ENCODE data around the gene ERAL1. TPM values are rescaled to one million over a fixed set of nuclear protein-coding genes. Genes with fewer than 3 reads are reported as not detected.

ERAL1 gene
- total and polyA plus RNA-seq, 2 of the 13 experiments (the other 11 are each of a cell fraction or from before 2014, with no cell fraction given): 46.9 to 72.2 TPM

DNA sequence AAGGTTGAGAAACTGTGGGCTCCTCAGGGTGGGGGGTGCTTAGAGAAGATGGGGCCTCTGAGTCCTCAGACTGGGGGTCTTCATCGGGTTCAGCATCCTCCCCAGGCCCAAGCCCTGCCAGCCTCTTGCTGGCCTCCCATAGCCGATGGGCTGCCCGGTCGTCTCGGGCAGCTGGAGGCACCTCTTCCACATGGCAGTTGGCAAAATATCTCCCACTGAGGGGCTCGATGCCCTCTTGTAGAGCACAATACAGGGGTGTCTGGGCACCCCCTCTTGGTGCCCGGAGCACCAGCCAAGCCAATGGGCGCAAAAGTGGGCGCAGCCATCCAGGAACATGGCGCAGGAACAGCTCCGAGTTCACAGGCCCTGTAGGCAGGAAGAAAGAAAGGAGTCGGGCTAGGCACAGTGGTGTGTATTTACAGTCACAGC lies 43.7 kb downstream of the ERAL1 start:
- in situ Hi-C loops (cut with HindIII; ENCODE audit: extremely low pct_ligation_motif_present, low pct_unique_long_range_greater_than_20kb) (loop anchor here (25.0 kb wide), 1 partner anchor 261 kb away; the partner anchor contains the start of gene BLTP2), intact Hi-C loops (cut with micrococcal nuclease; ENCODE audit: unreplicated experiment) (loop anchor here (5.0 kb wide), 1 partner anchor 136 kb away; no protein-coding TSS in a partner anchor)
- H3K27me3 ChIP-seq (ENCODE audit: control insufficient read depth in 1 of 2, insufficient read depth in 2 of 2, low read length in 2 of 2): no peaks in the 10 kb centered on the region; a peak in 1 of 5 replicates
- H3K9ac ChIP-seq (ENCODE audit: insufficient read depth, low read depth, low read length): no peak overlapping the region
- H3K4me2 ChIP-seq (ENCODE audit: low read depth, low read length): no peak overlapping the region
- 79% methylated on average over 8 of the region's 12 CpGs for WGBS (ENCODE audit: low lambda C conversion rate)
- TF ChIP-seq ASH2L (IDR thresholded peaks at IDR 0.05; ENCODE audit: insufficient read length, low read depth, low read length) (no peak), ELF4 (CRISPR knock-in tag; IDR thresholded peaks at IDR 0.05; ENCODE audit: borderline replicate concordance) (no peak), ZNF496 (CRISPR knock-in tag; IDR thresholded peaks at IDR 0.05; ENCODE audit: insufficient replicate concordance) (no peak), ZNF101 (CRISPR knock-in tag; IDR thresholded peaks at IDR 0.05; ENCODE audit: borderline replicate concordance, low read depth) (no peak), SMAD9 (CRISPR knock-in tag; IDR thresholded peaks at IDR 0.05) (no peak), ZNF24 (IDR thresholded peaks at IDR 0.05) (no peak), ZMAT3 (CRISPR knock-in tag; conservative IDR thresholded peaks at IDR 0.05) (no peak), ZBTB7A (CRISPR knock-in tag; IDR thresholded peaks at IDR 0.05) (no peak), MTA3 (CRISPR knock-in tag; IDR thresholded peaks at IDR 0.05) (no peak), ZNF839 (CRISPR knock-in tag; IDR thresholded peaks at IDR 0.05; ENCODE audit: borderline replicate concordance) (no peak)
- TF ChIP-seq, protein P1, sequence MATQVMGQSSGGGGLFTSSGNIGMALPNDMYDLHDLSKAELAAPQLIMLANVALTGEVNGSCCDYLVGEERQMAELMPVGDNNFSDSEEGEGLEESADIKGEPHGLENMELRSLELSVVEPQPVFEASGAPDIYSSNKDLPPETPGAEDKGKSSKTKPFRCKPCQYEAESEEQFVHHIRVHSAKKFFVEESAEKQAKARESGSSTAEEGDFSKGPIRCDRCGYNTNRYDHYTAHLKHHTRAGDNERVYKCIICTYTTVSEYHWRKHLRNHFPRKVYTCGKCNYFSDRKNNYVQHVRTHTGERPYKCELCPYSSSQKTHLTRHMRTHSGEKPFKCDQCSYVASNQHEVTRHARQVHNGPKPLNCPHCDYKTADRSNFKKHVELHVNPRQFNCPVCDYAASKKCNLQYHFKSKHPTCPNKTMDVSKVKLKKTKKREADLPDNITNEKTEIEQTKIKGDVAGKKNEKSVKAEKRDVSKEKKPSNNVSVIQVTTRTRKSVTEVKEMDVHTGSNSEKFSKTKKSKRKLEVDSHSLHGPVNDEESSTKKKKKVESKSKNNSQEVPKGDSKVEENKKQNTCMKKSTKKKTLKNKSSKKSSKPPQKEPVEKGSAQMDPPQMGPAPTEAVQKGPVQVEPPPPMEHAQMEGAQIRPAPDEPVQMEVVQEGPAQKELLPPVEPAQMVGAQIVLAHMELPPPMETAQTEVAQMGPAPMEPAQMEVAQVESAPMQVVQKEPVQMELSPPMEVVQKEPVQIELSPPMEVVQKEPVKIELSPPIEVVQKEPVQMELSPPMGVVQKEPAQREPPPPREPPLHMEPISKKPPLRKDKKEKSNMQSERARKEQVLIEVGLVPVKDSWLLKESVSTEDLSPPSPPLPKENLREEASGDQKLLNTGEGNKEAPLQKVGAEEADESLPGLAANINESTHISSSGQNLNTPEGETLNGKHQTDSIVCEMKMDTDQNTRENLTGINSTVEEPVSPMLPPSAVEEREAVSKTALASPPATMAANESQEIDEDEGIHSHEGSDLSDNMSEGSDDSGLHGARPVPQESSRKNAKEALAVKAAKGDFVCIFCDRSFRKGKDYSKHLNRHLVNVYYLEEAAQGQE (IDR thresholded peaks at IDR 0.05; ENCODE audit: borderline replicate concordance in 1 of 2, low read depth in 1 of 2, low read length in 2 of 2): no peak
- H3K79me2 ChIP-seq (ENCODE audit: insufficient read depth, low read length): peaks cover 30% of the 10 kb centered on the region
- ATAC-seq (no peak), DNase-seq (ENCODE audit: low spot score) (no peak), FAIRE-seq (no peak)
- peaks cover 0 to 5% of the 10 kb centered on the region in 2 experiments; a peak in 1 of 5 replicates for H3K36me3 ChIP-seq (replicated peaks in 1 of 2; ENCODE audit: control insufficient read depth in 1 of 2, insufficient read depth in 2 of 2, low read length in 2 of 2)
- no peaks in the 10 kb centered on the region; the same call in none of the 2 replicates for H4K20me1 ChIP-seq (ENCODE audit: insufficient read depth, low read length)
- H3K4me1 ChIP-seq (ENCODE audit: insufficient read depth, low read length): peaks cover 50% of the 10 kb centered on the region
- CTCF ChIA-PET (ENCODE audit: low intra/inter-chr PET ratio, low total read pairs): no interaction called here
- H3K9me3 ChIP-seq (ENCODE audit: low read length): no peaks in the 10 kb centered on the region
- H2AFZ ChIP-seq (ENCODE audit: low read length): no peak overlapping the region
- no TSS peak for BruUV-seq (replicated peaks)
- no peak overlapping the region for H3K27ac ChIP-seq (ENCODE audit: extremely low read length, insufficient read depth, low read length)
- no peak overlapping the region for H3K4me3 ChIP-seq (replicated peaks in 1 of 3; ENCODE audit: insufficient read depth in 1 of 3, low read depth in 2 of 3, low read length in 3 of 3)
- POLR2A ChIA-PET: interaction anchor here (0.9 to 3.5 kb wide), 8 partner anchors 10 to 179 kb away, joined by 3 to 16 read pairs (median 4); partner anchors contain the start of genes FAM222B and RPL23A

Measured in HepG2 (cell line).